HEK293 (cell line): Measurements from ENCODE around the gene GALNT10.

ENCODE experiments used
- CTCF ChIA-PET: fragments of 350-600 bp; formaldehyde crosslinking; extraction: SDS; loops from one replicate; lab custom pipeline; 2021; ENCODE audit warnings: antibody characterized with exemption; lab: Yijun Ruan, JAX
- POLR2A ChIA-PET: fragments of 300-600 bp; formaldehyde crosslinking; extraction: SDS; loops from one replicate; lab custom pipeline; 2020; ENCODE audit warnings: antibody characterized with exemption, inconsistent platforms; lab: Yijun Ruan, JAX
- H3K27ac ChIP-seq: fragments of 200-500 bp; sonication (Bioruptor generic); 2 replicates; pipeline ENCODE4 v1.5.1; 2014; ENCODE audit warnings: low read depth, low read length, control low read depth, inconsistent platforms; ENCODE audit errors: extremely low read depth
- H3K36me3 ChIP-seq, 2 experiments: fragments of 200-500 bp in 1 of 2; sonication (Bioruptor generic) in 1 of 2; 1 replicate in 1 of 2; 2 replicates in 1 of 2; pipeline ENCODE4 v1.5.1; 2014 to 2017; ENCODE audit warnings: inconsistent platforms in 2 of 2, low read length in 2 of 2; ENCODE audit not compliant: control insufficient read depth in 2 of 2, insufficient read depth in 1 of 2
- H3K4me1 ChIP-seq: fragments of 200-500 bp; sonication (Bioruptor generic); 2 replicates; pipeline ENCODE4 v1.5.1; 2014; ENCODE audit warnings: mild to moderate bottlenecking, low read length, inconsistent platforms; ENCODE audit not compliant: control insufficient read depth, insufficient read depth
- H3K4me3 ChIP-seq: 2 replicates; pipeline ENCODE4 v1.5.1; 2011; ENCODE audit warnings: low read depth, mild to moderate bottlenecking, control low read depth, low read length, moderate library complexity
- H3K9me3 ChIP-seq: fragments of 200-500 bp; sonication (Bioruptor generic); 2 replicates; pipeline ENCODE4 v1.5.1; 2014; ENCODE audit warnings: low read depth, low read length, inconsistent platforms; ENCODE audit not compliant: control insufficient read depth, insufficient read depth
- BCL11B ChIP-seq: fragments of 450-650 bp; formaldehyde crosslinking; IDR thresholded peaks from 2 replicates; pipeline ENCODE4 v1.5.1; 2016; ENCODE audit warnings: low read depth, missing biosample characterization, missing genetic modification characterization
- BCL6B ChIP-seq: fragments of 450-650 bp; formaldehyde crosslinking; IDR thresholded peaks from 2 replicates; pipeline ENCODE4 v1.5.1; 2017; ENCODE audit warnings: missing biosample characterization, missing genetic modification characterization
- GLIS2 ChIP-seq: fragments of 450-650 bp; formaldehyde crosslinking; IDR thresholded peaks from 2 replicates; pipeline ENCODE4 v1.5.1; 2016; ENCODE audit warnings: missing biosample characterization, missing genetic modification characterization
- KLF1 ChIP-seq: fragments of 450-650 bp; formaldehyde crosslinking; IDR thresholded peaks from 2 replicates; pipeline ENCODE4 v1.5.1; 2016; ENCODE audit warnings: missing biosample characterization, missing genetic modification characterization
- REPIN1 ChIP-seq: fragments of 450-650 bp; formaldehyde crosslinking; IDR thresholded peaks from 2 replicates; pipeline ENCODE4 v1.5.1; 2017; ENCODE audit warnings: missing biosample characterization, missing genetic modification characterization, low read depth
- ZBTB11 ChIP-seq: fragments of 450-650 bp; formaldehyde crosslinking; conservative IDR thresholded peaks from 2 replicates; pipeline ENCODE4 v1.5.1; 2016; ENCODE audit warnings: low read depth, missing biosample characterization, missing genetic modification characterization
- ZBTB48 ChIP-seq: fragments of 450-650 bp; formaldehyde crosslinking; IDR thresholded peaks from 2 replicates; pipeline ENCODE4 v1.5.1; 2016; ENCODE audit warnings: missing biosample characterization, missing genetic modification characterization
- ZBTB8A ChIP-seq: fragments of 450-650 bp; formaldehyde crosslinking; IDR thresholded peaks from 2 replicates; pipeline ENCODE4 v1.5.1; 2016; ENCODE audit warnings: missing biosample characterization, missing genetic modification characterization
- ZNF202 ChIP-seq: fragments of 450-650 bp; formaldehyde crosslinking; IDR thresholded peaks from 2 replicates; pipeline ENCODE4 v1.5.1; 2016; ENCODE audit warnings: missing biosample characterization, missing genetic modification characterization, borderline replicate concordance
- ZNF214 ChIP-seq: fragments of 450-650 bp; formaldehyde crosslinking; IDR thresholded peaks from 2 replicates; pipeline ENCODE4 v1.5.1; 2017; ENCODE audit warnings: missing biosample characterization, mild to moderate bottlenecking, missing genetic modification characterization, borderline replicate concordance
- ZNF398 ChIP-seq: fragments of 450-650 bp; formaldehyde crosslinking; IDR thresholded peaks from 2 replicates; pipeline ENCODE4 v1.5.1; 2017; ENCODE audit warnings: missing biosample characterization, missing genetic modification characterization
- ZNF549 ChIP-seq: fragments of 450-650 bp; IDR thresholded peaks from 2 replicates; pipeline ENCODE4 v1.5.1; 2018; ENCODE audit warnings: missing biosample characterization, missing genetic modification characterization, mild to moderate bottlenecking, inconsistent platforms, moderate library complexity
- ZNF571 ChIP-seq: fragments of 450-650 bp; formaldehyde crosslinking; IDR thresholded peaks from 2 replicates; pipeline ENCODE4 v1.5.0; 2017; ENCODE audit warnings: missing biosample characterization, missing genetic modification characterization
- ZNF596 ChIP-seq: fragments of 450-650 bp; IDR thresholded peaks from 2 replicates; pipeline ENCODE4 v1.5.0; 2018; ENCODE audit warnings: missing biosample characterization, mild to moderate bottlenecking, missing genetic modification characterization, moderate library complexity
- ZNF600 ChIP-seq: fragments of 450-650 bp; formaldehyde crosslinking; IDR thresholded peaks from 2 replicates; pipeline ENCODE4 v1.5.1; 2016; ENCODE audit warnings: missing biosample characterization, missing genetic modification characterization
- ZNF610 ChIP-seq: fragments of 450-650 bp; formaldehyde crosslinking; IDR thresholded peaks from 2 replicates; pipeline ENCODE4 v1.5.1; 2016; ENCODE audit warnings: missing biosample characterization, missing genetic modification characterization, borderline replicate concordance
- ZNF692 ChIP-seq: fragments of 450-650 bp; formaldehyde crosslinking; IDR thresholded peaks from 2 replicates; pipeline ENCODE4 v1.5.1; 2016; ENCODE audit warnings: missing biosample characterization, missing genetic modification characterization
- ZNF777 ChIP-seq: fragments of 450-650 bp; formaldehyde crosslinking; IDR thresholded peaks from 2 replicates; pipeline ENCODE4 v1.5.1; 2017; ENCODE audit warnings: missing biosample characterization, missing genetic modification characterization, borderline replicate concordance
- ZNF837 ChIP-seq: fragments of 450-650 bp; formaldehyde crosslinking; IDR thresholded peaks from 2 replicates; pipeline ENCODE4 v1.5.1; 2016; ENCODE audit warnings: missing biosample characterization, missing genetic modification characterization
- ZSCAN4 ChIP-seq: fragments of 450-650 bp; formaldehyde crosslinking; IDR thresholded peaks from 2 replicates; pipeline ENCODE4 v1.5.1; 2017; ENCODE audit warnings: missing biosample characterization, missing genetic modification characterization

The GALNT10 gene

GRCh38 chr5:154451957-154452356 lies 261.4 kb downstream of the GALNT10 start (continued):
- TF ChIP-seq ZNF571: no peak

- H3K36me3 ChIP-seq: peaks cover 29 to 86% of the 10 kb centered on the region in 2 experiments
- POLR2A ChIA-PET: no interaction called here
- CTCF ChIA-PET: interaction anchor here (1.1 kb wide), 1 partner anchor 12 kb away, joined by 4 read pairs; no protein-coding TSS in a partner anchor
Observed at GRCh38 chr5:154455585-154455984, 265.1 kb downstream of the GALNT10 start.

GRCh38 chr5:154456540-154456939 lies 266.0 kb downstream of the GALNT10 start:
- Histone ChIP-seq H3K9me3 (no peaks in the 10 kb centered on the region), H3K27ac (no peak overlapping the region), H3K4me1 (no peaks in the 10 kb centered on the region), H3K36me3 (peaks cover 29 to 77% of the 10 kb centered on the region in 2 experiments), H3K4me3 (no peak overlapping the region)
- TF ChIP-seq ZNF214 (tag by site-specific recombination) (no peak), ZBTB11 (tag by site-specific recombination) (no peak), REPIN1 (no peak), ZNF398 (tag by site-specific recombination) (no peak)
- CTCF ChIA-PET: interaction anchor here (1.1 kb wide), 1 partner anchor 9 kb away, joined by 3 read pairs; no protein-coding TSS in a partner anchor
- POLR2A ChIA-PET: no interaction called here

More at GRCh38 chr5:154455585-154455984, 265.1 kb downstream of the GALNT10 start:
- Histone ChIP-seq H3K4me3 (no peak overlapping the region), H3K9me3 (no peaks in the 10 kb centered on the region), H3K27ac (no peak overlapping the region), H3K4me1 (no peaks in the 10 kb centered on the region)
- no peak for TF ChIP-seq ZNF600 (tag by site-specific recombination)
- no peak for TF ChIP-seq ZNF692
- no peak for TF ChIP-seq KLF1 (tag by site-specific recombination)
- TF ChIP-seq BCL11B: no peak

GRCh38 chr5:154459015-154459414 lies 268.5 kb downstream of the GALNT10 start:
- H3K36me3 ChIP-seq: peaks cover 11 to 52% of the 10 kb centered on the region in 2 experiments
- no peak overlapping the region for H3K4me3 ChIP-seq
- no peak overlapping the region for H3K27ac ChIP-seq
- ChIA-PET CTCF (interaction anchor here (0.7 to 1.9 kb wide), 3 partner anchors 8 to 348 kb away, joined by 3 to 5 read pairs (median 3); no protein-coding TSS in a partner anchor), POLR2A (no interaction called here)
- H3K9me3 ChIP-seq: no peaks in the 10 kb centered on the region
- H3K4me1 ChIP-seq: no peaks in the 10 kb centered on the region
- TF ChIP-seq GLIS2 (tag by site-specific recombination) (no peak), BCL6B (no peak), ZNF610 (tag by site-specific recombination) (no peak), ZNF202 (tag by site-specific recombination) (no peak), ZBTB8A (no peak), ZNF837 (no peak), ZNF777 (tag by site-specific recombination) (no peak), ZNF596 (tag by site-specific recombination) (no peak), ZNF549 (tag by site-specific recombination) (no peak), ZSCAN4 (tag by site-specific recombination) (no peak), ZBTB48 (tag by site-specific recombination) (no peak)
